GM06990 (cell line): Measurements from ENCODE around the gene SEC14L5.
A peak's percentile ranks its signal among the peaks of the same experiment; 100 is the strongest.

ENCODE experiments used
- DNase-seq: peaks from one replicate; pipeline ENCODE4 v3.0.0-alpha.2; 2011; ENCODE audit not compliant: insufficient read length; ENCODE audit errors: extremely low read depth
- H3K27me3 ChIP-seq: replicated peaks from 2 replicates; pipeline ENCODE4 v1.6.0; 2011; ENCODE audit warnings: low read length; ENCODE audit not compliant: control insufficient read depth, insufficient read depth
- H3K36me3 ChIP-seq: 2 replicates; pipeline ENCODE4 v1.5.1; 2011; ENCODE audit warnings: low read length; ENCODE audit not compliant: control insufficient read depth, insufficient read depth
- H3K4me3 ChIP-seq: replicated peaks from 2 replicates; pipeline ENCODE4 v1.5.1; 2011; ENCODE audit warnings: low read depth, mild to moderate bottlenecking, control low read depth, low read length
- TF ChIP-seq, protein P1 (sequence below): IDR thresholded peaks from 2 replicates; pipeline ENCODE4 v1.5.1; 2011; ENCODE audit warnings: low read length, control low read depth, mild to moderate bottlenecking, inconsistent platforms; ENCODE audit not compliant: insufficient read depth, poor library complexity, severe bottlenecking

Gene SEC14L5

GRCh38 chr16:5062051-5062450, 103.9 kb downstream of the SEC14L5 start:
- DNase-seq, result no peak
- H3K27me3 ChIP-seq, result no peaks in the 10 kb centered on the region

DNA sequence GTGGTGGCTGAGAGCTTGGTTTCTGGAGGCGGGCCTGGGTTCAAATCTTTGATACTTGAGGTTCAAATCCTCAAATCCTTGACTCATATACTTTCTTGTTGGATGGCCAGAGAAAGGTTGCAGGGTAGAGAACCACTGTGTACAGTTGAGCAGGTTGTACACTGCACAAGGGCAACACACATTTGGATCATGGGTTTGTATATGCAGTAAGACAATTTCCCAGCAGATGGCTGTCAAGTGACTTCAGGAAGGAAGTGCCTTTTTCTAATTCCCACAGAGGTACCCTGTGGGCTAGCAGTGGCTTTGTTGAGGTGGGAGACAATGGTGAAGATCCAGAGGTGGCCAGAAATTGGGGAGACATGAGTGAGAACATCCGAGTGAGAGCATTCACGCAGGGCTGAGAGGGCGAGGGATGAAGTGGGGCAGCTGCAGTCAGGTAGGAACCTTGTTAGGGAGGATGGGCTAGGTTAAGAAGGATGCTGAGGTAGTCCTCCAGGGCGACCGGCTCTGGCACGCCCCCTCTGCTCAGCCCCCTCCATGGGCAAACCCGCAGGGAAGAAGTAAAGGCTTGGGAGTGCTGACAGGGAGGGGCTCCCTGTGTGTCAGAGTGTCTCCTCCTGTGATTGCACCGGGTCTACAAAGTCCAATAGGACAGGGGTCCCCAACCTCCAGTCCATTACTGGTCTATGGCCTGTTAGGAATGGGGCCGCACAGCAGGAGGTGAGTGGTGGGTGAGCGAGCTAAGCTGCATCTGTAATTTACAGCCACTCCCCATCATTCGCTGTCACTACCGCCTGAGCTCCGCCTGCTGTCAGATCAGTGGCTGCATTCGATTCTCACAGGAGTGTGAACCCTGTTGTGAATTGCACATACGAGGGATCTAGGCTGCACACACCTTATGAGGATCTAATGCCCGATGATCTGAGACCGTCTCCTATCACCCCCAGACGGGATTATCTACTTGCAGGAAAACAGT, 104.9 kb downstream of the SEC14L5 start:
- Histone ChIP-seq H3K36me3 (no peaks in the 10 kb centered on the region), H3K4me3 (no peak overlapping the region), H3K27me3 (no peaks in the 10 kb centered on the region)
- DNase-seq, result no peak
- TF ChIP-seq, protein P1, sequence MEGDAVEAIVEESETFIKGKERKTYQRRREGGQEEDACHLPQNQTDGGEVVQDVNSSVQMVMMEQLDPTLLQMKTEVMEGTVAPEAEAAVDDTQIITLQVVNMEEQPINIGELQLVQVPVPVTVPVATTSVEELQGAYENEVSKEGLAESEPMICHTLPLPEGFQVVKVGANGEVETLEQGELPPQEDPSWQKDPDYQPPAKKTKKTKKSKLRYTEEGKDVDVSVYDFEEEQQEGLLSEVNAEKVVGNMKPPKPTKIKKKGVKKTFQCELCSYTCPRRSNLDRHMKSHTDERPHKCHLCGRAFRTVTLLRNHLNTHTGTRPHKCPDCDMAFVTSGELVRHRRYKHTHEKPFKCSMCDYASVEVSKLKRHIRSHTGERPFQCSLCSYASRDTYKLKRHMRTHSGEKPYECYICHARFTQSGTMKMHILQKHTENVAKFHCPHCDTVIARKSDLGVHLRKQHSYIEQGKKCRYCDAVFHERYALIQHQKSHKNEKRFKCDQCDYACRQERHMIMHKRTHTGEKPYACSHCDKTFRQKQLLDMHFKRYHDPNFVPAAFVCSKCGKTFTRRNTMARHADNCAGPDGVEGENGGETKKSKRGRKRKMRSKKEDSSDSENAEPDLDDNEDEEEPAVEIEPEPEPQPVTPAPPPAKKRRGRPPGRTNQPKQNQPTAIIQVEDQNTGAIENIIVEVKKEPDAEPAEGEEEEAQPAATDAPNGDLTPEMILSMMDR, result peak; percentile 8

More at GRCh38 chr16:5062051-5062450, 103.9 kb downstream of the SEC14L5 start:
- Histone ChIP-seq H3K4me3 (no peak overlapping the region), H3K36me3 (no peaks in the 10 kb centered on the region)
- TF ChIP-seq, protein P1, result no peak

- DNase-seq, result no peak
- Histone ChIP-seq H3K4me3 (no peak overlapping the region), H3K36me3 (no peaks in the 10 kb centered on the region), H3K27me3 (no peaks in the 10 kb centered on the region)
- TF ChIP-seq, protein P1, result no peak
Observed at GRCh38 chr16:5064915-5065314, 106.8 kb downstream of the SEC14L5 start.

GRCh38 chr16:5065326-5065725, 107.2 kb downstream of the SEC14L5 start:
- no peaks in the 10 kb centered on the region for H3K27me3 ChIP-seq
- H3K36me3 ChIP-seq, result no peaks in the 10 kb centered on the region
- no peak overlapping the region for H3K4me3 ChIP-seq
- no peak for DNase-seq
- TF ChIP-seq, protein P1, result no peak

DNA sequence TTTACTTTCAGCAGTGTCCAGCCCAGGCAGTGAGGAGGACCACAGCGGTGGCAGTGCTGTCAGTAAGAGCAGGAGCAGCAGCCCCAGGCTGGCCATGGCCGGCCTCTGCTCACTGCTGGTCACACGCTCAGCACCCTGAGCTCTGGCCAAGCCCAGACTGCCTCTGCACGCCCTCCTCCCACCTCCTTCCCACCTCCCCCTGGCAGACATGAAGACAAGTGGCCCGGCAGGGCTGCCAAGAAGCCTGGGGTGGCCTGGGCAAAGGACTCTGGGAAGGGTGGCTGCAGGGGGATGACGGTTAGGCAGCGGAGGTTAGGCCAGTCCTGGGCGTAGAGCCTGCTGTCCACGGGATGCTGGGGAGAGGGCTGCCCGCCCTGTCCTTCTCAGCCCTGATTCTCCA, 107.7 kb downstream of the SEC14L5 start, which contains the start of gene C16orf89:
TSS of gene C16orf89 (minus strand) at position 144 of the 400 bp plus-strand sequence. CDS start at position 96, 48 bp downstream.
- TF ChIP-seq, protein P1, result no peak
- Histone ChIP-seq H3K4me3 (no peak within 1 kb of the TSS), H3K27me3 (no peaks in the 10 kb centered on the region), H3K36me3 (no peaks in the 10 kb centered on the region)
- DNase-seq, result no peak
